ENCODE measurements around the gene LLGL1. TPM values are rescaled to one million over a fixed set of nuclear protein-coding genes. Genes with fewer than 3 reads are reported as not detected.

Gene LLGL1
- total and polyA plus RNA-seq, 10 of the 15 experiments (the other 5 are each of a cell fraction or from before 2014, with no cell fraction given), result 0.02 to 9.2 (median 2.5) TPM

GRCh38 chr17:18240449-18240848 is 15.0 kb downstream of the LLGL1 start:
- SMC1A ChIA-PET (ENCODE audit: uncharacterized antibody, unreplicated experiment), result no interaction called here
- Histone ChIP-seq H3K36me3 (ENCODE audit: control insufficient read depth in 2 of 2, insufficient read depth in 2 of 2, low read length in 1 of 2) (peaks cover under 1 to 3% of the 10 kb centered on the region in 2 experiments; a peak in 1 of 4 replicates), H3K9ac (ENCODE audit: control insufficient read depth, insufficient read depth, low read length) (no peak overlapping the region), H3K4me1 (ENCODE audit: control insufficient read depth, insufficient read depth, low read length) (no peaks in the 10 kb centered on the region), H3K4me2 (ENCODE audit: control insufficient read depth, insufficient read depth) (no peak overlapping the region), H3K79me2 (ENCODE audit: control insufficient read depth, insufficient read depth, low read length) (no peaks in the 10 kb centered on the region), H3K27me3 (replicated peaks in 1 of 2; ENCODE audit: control insufficient read depth in 2 of 2, insufficient read depth in 2 of 2, low read length in 1 of 2) (no peaks in the 10 kb centered on the region), H4K20me1 (ENCODE audit: control insufficient read depth, insufficient read depth) (no peaks in the 10 kb centered on the region), H3K9me3 (replicated peaks; ENCODE audit: control insufficient read depth, insufficient read depth, low read length) (no peaks in the 10 kb centered on the region), H2AFZ (ENCODE audit: control insufficient read depth, low read depth, low read length) (no peak overlapping the region), H3K4me3 (no peak overlapping the region), H3K27ac (ENCODE audit: control insufficient read depth, insufficient read depth) (no peak overlapping the region)
- FAIRE-seq (no peak), DNase-seq (ENCODE audit: low read depth, low spot score) (no peak), ATAC-seq (no peak)
- no TSS peak for BruUV-seq (replicated peaks)
- CTCF ChIA-PET, result no interaction called here
- 51% methylated on average over 19 of the region's 19 CpGs for WGBS (ENCODE audit: insufficient coverage, insufficient replicate concordance, low lambda C conversion rate, missing lambda C conversion rate)
- RAD21 ChIA-PET (ENCODE audit: unreplicated experiment), result no interaction called here
- no peak for TF ChIP-seq RB1 (IDR thresholded peaks at IDR 0.05; ENCODE audit: borderline replicate concordance)
- POLR2A ChIA-PET, result no interaction called here
- intact Hi-C loops (cut with micrococcal nuclease; ENCODE audit: unreplicated experiment) (no loop called here), in situ Hi-C loops (cut with MboI) (no loop called here)

- 73% methylated on average over 28 of the region's 28 CpGs for WGBS (ENCODE audit: insufficient coverage, insufficient replicate concordance, low lambda C conversion rate, missing lambda C conversion rate)
- Histone ChIP-seq H3K27ac (ENCODE audit: control insufficient read depth, insufficient read depth) (no peak overlapping the region), H3K9ac (ENCODE audit: control insufficient read depth, insufficient read depth, low read length) (no peak overlapping the region), H2AFZ (ENCODE audit: control insufficient read depth, low read depth, low read length) (no peak overlapping the region), H3K36me3 (ENCODE audit: control insufficient read depth in 2 of 2, insufficient read depth in 2 of 2, low read length in 1 of 2) (peaks cover 3 to 8% of the 10 kb centered on the region in 2 experiments; a peak in 2 of 4 replicates), H3K79me2 (ENCODE audit: control insufficient read depth, insufficient read depth, low read length) (no peaks in the 10 kb centered on the region), H3K27me3 (replicated peaks in 1 of 2; ENCODE audit: control insufficient read depth in 2 of 2, insufficient read depth in 2 of 2, low read length in 1 of 2) (no peaks in the 10 kb centered on the region), H3K9me3 (replicated peaks; ENCODE audit: control insufficient read depth, insufficient read depth, low read length) (no peaks in the 10 kb centered on the region), H3K4me2 (ENCODE audit: control insufficient read depth, insufficient read depth) (no peak overlapping the region), H3K4me1 (ENCODE audit: control insufficient read depth, insufficient read depth, low read length) (no peaks in the 10 kb centered on the region), H3K4me3 (no peak overlapping the region), H4K20me1 (ENCODE audit: control insufficient read depth, insufficient read depth) (no peaks in the 10 kb centered on the region)
- DNase-seq (ENCODE audit: low read depth, low spot score) (no peak), FAIRE-seq (no peak), ATAC-seq (no peak)
- ChIA-PET RAD21 (ENCODE audit: unreplicated experiment) (no interaction called here), CTCF (interaction anchor here (0.5 kb wide), 1 partner anchor 112 kb away, joined by 3 read pairs; no protein-coding TSS in a partner anchor), SMC1A (ENCODE audit: uncharacterized antibody, unreplicated experiment) (no interaction called here), POLR2A (no interaction called here)
- no peak for TF ChIP-seq ZZZ3 (IDR thresholded peaks at IDR 0.05; ENCODE audit: control insufficient read depth, insufficient read length, low read depth)
- in situ Hi-C loops (cut with MboI), result no loop called here
- BruUV-seq (replicated peaks), result no TSS peak
- intact Hi-C loops (cut with micrococcal nuclease; ENCODE audit: unreplicated experiment), result no loop called here
Measured at GRCh38 chr17:18241229-18241871, 15.9 kb downstream of the LLGL1 start.

All from GM12878 (cell line).